Fibroblast of skin of scalp (primary cell): ENCODE results near the gene KIF4A.

Source experiments
- DNase-seq: peaks from one replicate; pipeline ENCODE4 v3.0.0-alpha.2; 2013

The KIF4A gene

DNA sequence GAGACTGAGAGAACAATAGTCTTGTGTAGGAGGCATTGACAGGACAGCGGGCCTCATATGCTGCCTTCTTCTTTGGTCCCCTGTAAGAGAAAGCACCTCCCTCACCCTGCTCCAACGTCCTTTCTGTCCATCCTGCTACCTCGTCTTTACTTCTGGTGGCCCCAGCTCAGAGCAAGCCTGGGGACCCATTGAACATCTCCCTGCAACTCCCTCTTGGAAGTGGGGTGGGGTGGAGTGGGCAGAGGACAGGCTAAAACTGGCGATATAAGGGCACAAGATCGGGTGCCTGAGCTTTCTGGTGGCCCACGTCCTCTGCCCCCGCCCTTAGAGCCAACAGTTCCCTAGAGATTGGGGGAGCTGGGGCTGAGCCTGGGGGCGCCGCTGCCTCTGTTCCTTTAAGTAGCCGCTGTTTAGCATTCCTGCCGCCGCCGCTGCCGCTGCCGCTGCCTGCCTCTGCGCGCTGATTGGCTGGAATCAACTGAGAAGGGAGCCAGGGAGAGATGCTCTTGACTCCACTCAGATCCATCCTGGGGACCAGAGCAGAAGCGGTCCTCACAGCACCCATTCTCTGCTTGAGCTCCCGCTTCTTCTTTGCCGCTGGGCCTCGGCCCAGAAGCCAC lies 154.5 kb downstream of the KIF4A start, which contains the start of gene DLG3:
TSS of gene DLG3 (plus strand) at position 510 of the 620 bp plus-strand sequence. CDS start 367 bp downstream, outside the sequence.
- DNase-seq, result peak; percentile 57

- no peak for DNase-seq
Observed at GRCh38 chrX:70444946-70445656, 155.2 kb downstream of the KIF4A start.

DNA sequence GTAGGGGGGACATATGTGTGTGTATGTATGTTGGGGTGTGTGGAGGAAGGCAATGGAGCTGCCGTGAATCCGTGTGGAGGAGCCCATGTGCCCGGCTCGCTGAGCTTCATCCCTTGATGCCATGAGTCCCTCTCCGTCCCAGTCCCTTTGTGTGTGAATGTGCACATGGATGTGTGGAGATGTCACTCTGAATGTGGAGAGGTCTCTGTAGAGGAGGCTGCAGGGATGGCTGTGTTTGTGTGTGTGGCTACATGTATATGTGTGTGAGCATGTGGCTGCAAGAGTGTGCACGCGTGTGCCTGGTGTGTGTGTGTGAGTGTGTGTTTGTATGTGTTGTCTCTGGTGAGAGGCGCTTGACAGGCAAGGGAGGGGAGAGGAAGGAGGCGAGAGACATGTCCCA lies 156.0 kb downstream of the KIF4A start:
- DNase-seq, result no peak

GRCh38 chrX:70446380-70447350 lies 156.8 kb downstream of the KIF4A start:
- no peak for DNase-seq

- no peak for DNase-seq
Observed at GRCh38 chrX:70449457-70449966, 159.6 kb downstream of the KIF4A start.

DNA sequence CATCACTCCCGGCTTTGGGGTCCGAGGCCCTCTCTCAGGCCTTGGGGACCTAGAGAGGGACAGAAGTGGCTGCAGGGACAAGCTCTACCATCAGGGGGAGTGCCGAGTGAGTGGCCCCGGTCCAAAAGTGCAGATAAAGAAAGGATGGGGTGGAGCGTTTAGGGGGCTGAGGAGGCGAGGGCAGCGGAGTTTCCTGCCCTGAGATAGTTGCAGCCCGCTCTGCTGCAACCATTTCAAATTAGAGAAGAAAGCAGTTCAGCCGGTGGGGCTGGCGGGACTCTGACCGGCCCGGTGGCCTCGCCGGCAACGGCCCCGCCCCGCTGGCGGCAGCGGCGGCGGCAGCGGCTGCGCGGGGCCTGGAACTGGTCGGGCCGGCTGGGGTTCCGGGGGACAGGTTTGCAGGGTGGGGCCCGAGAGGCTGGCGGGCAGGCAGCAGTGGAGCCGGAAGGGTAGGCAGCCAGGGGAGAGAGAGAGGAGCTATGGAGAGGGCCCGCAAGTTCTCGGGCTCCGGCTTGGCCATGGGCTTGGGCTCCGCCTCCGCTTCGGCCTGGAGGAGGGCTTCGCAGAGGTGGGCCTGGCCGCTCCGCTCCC lies 162.3 kb downstream of the KIF4A start:
- peak; percentile 56 for DNase-seq

GRCh38 chrX:70453024-70453618 lies 163.2 kb downstream of the KIF4A start:
- no peak for DNase-seq

GRCh38 chrX:70454441-70455365 lies 164.8 kb downstream of the KIF4A start:
- DNase-seq, result peak; percentile 51

DNA sequence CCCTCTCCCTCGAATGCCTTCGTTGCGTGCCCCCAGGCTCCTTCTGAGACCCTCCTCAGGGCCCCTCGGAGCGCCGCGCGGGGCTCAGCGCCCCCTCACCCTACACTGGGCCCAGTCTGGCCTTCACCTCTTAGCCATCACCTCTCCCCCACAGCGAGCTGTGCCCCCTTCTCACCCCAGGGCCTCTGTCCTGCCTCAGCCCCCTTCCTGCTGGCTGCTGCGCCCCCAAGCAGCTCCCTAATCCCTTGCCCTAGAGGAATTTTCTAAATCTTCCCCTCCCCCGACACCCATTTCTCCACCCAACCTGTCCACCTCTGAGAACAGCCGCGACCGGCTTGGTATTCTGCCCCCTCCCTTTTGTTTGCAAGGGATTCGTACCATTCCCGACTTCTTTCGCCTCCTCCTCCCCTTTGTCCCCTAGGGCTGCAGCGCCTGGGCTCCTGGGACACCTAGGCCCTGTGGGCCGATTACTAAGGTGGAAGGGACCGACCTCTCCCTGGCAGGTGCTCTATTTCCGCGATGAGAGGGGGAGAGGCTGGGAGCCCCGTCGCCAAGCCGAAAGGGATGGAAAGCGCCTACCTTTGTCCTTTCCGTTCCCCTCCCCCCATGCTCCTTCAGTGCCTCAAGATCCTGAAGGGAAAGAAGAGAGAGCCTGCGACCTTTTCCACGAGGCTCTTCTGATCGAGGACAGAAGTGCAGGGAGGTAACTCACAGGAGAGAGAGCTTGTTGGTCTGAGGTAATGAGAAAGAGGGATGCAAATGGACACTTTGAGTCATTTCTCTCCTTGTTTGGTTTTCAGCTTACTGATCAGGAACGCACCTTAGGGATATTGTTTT lies 165.7 kb downstream of the KIF4A start:
- DNase-seq, result no peak

DNA sequence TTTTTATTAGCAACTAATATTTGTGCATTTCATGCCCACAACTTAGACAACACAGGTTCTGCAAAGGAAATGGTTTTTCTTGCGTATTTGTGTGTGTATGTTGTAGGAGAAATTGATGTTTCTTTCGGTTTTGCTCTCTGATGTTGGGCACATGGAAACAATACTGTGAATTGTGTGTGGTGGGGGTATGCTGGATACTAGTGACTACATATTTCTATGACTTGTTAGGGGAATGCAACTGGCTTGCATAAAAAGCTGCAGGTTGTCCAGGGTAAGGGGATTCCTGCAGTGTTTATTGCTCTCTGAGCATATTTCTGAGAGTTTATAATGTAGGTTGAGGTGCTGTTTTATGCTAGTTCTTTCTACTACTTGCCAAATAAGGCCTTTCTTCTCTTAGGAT lies 166.4 kb downstream of the KIF4A start:
- DNase-seq, result no peak

GRCh38 chrX:70461026-70461425 lies 171.1 kb downstream of the KIF4A start:
- DNase-seq, result no peak

DNA sequence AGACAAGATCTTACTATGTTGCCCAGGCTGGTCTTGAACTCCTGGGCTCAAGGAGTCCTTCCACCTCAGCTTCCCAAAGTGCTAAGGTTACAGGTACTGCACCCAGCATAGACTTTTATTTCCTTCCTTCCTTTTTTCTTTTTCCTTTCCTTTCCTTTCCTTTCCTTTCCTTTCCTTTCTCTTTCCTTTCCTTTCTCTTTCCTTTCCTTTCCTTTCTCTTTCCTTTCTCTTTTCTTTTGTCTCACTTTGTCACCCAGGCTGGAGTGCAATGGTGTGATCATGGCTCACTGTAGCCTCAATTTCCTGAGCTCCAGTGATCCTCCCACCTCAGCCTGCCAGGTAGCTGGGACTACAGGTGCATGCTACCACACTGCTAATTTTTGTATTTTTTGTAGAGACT lies 174.1 kb downstream of the KIF4A start:
- no peak for DNase-seq

- no peak for DNase-seq
Observed at GRCh38 chrX:70466968-70467367, 177.1 kb downstream of the KIF4A start.

DNA sequence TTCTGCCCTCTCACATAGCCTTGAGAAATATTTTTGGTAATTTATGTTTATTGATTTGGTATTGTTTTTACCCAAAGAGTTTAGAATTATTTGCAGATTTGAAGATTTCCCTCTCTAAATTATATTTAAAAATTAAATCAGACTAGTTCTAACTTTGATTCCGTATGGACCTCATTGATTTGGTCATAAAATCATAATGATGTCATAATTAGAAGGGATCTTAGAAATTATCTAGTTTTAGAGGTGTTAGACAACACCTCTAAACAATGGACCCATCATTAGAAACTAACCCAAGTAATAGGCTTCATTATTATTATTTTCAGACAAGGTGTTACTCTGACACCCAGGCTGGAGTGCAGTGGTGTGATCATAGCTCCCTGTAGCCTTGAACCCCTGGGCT lies 178.8 kb downstream of the KIF4A start:
- no peak for DNase-seq
